ENCODE results near the gene ARID1B. TPM values are rescaled to one million over a fixed set of nuclear protein-coding genes. Genes with fewer than 3 reads are reported as not detected.

Gene ARID1B
- total RNA-seq, 1 donor from 2014 or later, result 16.3 TPM

DNA sequence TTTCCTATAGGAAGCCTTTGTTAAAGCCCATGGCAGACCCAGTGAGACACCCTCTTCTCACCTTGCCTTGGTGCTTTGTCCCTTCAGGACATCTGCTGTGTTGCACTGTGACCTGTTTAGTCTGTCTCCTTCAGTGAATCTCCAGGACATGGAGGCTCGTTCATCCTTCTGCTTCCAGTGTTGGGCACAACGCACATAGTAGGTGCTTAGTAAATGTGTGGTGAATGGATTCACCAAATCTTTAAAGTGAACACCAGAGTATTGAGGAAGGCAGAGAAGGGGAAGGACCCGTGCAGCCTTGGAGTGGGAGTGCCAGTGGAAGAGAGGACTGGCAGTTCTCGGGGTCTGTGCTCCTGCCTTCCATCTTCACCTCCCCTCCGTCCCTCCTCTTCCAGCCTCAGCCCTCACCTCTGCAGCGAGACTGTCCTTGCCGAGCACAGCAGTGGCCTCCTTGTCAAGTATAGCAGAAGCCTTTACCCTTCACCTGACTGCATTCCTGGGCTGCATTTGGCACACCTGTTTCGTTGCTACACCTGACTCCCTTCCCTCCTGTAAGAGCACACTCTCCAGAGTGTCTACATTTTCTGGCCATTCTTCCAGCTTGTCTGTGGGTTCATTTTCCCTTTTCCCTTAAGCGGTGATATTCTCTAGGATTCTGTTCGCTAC lies 49.2 kb downstream of the ARID1B start:
- H3K27me3 ChIP-seq (ENCODE audit: control insufficient read depth, insufficient read depth, low read length), result no peaks in the 10 kb centered on the region
- no peak for FAIRE-seq
- peaks cover 1% of the 10 kb centered on the region for H3K36me3 ChIP-seq (ENCODE audit: control insufficient read depth, insufficient read depth, low read length)
- H3K4me3 ChIP-seq (ENCODE audit: low read depth, low read length), result no peak overlapping the region
- TF ChIP-seq, protein P1, sequence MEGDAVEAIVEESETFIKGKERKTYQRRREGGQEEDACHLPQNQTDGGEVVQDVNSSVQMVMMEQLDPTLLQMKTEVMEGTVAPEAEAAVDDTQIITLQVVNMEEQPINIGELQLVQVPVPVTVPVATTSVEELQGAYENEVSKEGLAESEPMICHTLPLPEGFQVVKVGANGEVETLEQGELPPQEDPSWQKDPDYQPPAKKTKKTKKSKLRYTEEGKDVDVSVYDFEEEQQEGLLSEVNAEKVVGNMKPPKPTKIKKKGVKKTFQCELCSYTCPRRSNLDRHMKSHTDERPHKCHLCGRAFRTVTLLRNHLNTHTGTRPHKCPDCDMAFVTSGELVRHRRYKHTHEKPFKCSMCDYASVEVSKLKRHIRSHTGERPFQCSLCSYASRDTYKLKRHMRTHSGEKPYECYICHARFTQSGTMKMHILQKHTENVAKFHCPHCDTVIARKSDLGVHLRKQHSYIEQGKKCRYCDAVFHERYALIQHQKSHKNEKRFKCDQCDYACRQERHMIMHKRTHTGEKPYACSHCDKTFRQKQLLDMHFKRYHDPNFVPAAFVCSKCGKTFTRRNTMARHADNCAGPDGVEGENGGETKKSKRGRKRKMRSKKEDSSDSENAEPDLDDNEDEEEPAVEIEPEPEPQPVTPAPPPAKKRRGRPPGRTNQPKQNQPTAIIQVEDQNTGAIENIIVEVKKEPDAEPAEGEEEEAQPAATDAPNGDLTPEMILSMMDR (IDR thresholded peaks at IDR 0.05; ENCODE audit: insufficient read depth, low read length, severe bottlenecking), result no peak
- DNase-seq (ENCODE audit: low read depth), result no peak

DNA sequence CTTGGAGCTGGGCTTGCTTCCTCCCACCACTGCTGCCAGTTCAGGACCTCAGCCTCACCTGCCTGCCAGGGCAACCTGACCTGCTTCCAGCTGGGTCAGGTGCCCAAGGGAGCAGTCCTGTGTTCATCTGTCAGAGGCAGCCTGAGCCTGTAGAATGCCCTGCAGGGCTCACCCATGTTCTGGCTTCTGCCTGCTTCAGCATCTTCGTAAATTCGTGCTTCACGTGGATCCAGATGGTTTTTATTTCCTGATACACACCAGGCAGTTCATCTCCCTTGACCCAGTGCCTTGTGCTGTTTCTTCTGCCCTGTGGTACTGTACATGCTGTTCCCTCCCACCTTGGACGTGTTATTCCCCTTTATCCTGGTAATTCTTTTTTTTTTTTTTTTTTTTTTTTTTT lies 50.2 kb downstream of the ARID1B start:
- Histone ChIP-seq H3K4me3 (ENCODE audit: low read depth, low read length) (no peak overlapping the region), H3K36me3 (ENCODE audit: control insufficient read depth, insufficient read depth, low read length) (peaks cover 1% of the 10 kb centered on the region), H3K27me3 (ENCODE audit: control insufficient read depth, insufficient read depth, low read length) (no peaks in the 10 kb centered on the region)
- DNase-seq (ENCODE audit: low read depth) (no peak), FAIRE-seq (no peak)
- TF ChIP-seq, protein P1 (IDR thresholded peaks at IDR 0.05; ENCODE audit: insufficient read depth, low read length, severe bottlenecking), result no peak

DNA sequence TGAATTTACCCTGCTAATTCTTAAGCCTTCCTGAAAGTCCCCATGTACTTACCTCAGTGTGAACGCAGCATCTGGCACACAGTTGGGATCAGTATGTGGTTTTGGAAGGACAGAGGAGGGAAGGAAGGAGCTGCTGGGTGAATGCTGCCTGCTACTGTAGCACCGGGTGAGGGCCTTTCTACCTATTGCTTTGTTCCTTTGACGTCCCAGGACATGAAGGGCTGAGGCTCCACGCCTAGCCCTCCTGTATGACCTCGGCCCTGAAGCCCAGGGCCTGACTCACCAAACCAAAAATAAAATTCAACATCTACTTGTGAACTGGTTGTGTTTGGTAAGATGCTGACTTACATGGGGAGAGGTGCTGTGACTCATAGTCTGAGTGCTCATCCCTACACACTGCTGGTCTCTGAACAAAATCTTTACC lies 51.1 kb downstream of the ARID1B start:
- no peak overlapping the region for H3K4me3 ChIP-seq (ENCODE audit: low read depth, low read length)
- TF ChIP-seq, protein P1 (IDR thresholded peaks at IDR 0.05; ENCODE audit: insufficient read depth, low read length, severe bottlenecking), result no peak
- H3K36me3 ChIP-seq (ENCODE audit: control insufficient read depth, insufficient read depth, low read length), result peaks cover 1% of the 10 kb centered on the region
- DNase-seq (ENCODE audit: low read depth) (peak; percentile 91), FAIRE-seq (no peak)
- no peaks in the 10 kb centered on the region for H3K27me3 ChIP-seq (ENCODE audit: control insufficient read depth, insufficient read depth, low read length)

DNA sequence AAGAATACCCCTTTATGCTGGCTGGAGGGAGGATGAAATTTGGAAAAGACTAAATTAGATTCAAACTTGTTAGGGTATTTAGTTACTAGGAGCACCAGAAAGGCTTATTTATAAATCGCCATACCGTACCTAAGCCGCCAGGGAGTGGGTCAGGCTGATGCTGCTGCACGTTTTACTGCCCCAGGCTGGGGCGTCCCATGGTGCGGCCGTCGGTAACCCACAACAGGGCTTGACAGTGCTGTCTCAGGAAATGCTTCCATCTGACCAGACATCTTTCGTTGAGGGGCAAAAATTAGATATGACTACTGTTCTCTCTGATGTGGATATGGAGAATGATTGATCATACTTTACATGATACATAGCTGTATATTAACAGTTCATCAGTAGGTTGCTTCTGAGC lies 52.9 kb downstream of the ARID1B start:
- H3K4me3 ChIP-seq (ENCODE audit: low read depth, low read length), result no peak overlapping the region
- DNase-seq (ENCODE audit: low read depth), result no peak
- peaks cover 1% of the 10 kb centered on the region for H3K36me3 ChIP-seq (ENCODE audit: control insufficient read depth, insufficient read depth, low read length)
- H3K27me3 ChIP-seq (ENCODE audit: control insufficient read depth, insufficient read depth, low read length), result no peaks in the 10 kb centered on the region
- FAIRE-seq, result no peak
- TF ChIP-seq, protein P1 (IDR thresholded peaks at IDR 0.05; ENCODE audit: insufficient read depth, low read length, severe bottlenecking), result no peak

DNA sequence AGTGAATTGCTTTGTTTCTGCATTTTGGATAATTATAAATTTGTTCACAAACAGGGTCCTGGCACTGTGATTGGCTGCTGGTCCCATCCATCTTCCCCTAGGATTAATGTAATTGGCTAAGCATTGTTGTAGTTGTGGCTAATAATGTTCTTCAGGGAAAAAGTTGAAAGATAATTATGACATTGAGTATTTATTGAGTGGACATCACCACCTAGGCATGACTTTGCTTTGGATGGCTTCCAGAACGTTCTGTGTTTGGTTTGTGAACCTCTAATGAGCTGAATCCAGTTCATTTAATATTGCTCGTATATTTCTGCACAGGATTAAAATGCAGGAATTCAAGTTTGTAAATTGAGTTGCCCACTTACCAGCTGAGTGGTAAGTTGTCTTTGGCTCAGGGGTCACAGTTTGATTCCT lies 55.1 kb downstream of the ARID1B start:
- Histone ChIP-seq H3K4me3 (ENCODE audit: low read depth, low read length) (no peak overlapping the region), H3K27me3 (ENCODE audit: control insufficient read depth, insufficient read depth, low read length) (no peaks in the 10 kb centered on the region), H3K36me3 (ENCODE audit: control insufficient read depth, insufficient read depth, low read length) (peaks cover 1% of the 10 kb centered on the region)
- TF ChIP-seq, protein P1 (IDR thresholded peaks at IDR 0.05; ENCODE audit: insufficient read depth, low read length, severe bottlenecking), result no peak
- DNase-seq (ENCODE audit: low read depth), result peak; percentile 42
- FAIRE-seq, result no peak

DNA sequence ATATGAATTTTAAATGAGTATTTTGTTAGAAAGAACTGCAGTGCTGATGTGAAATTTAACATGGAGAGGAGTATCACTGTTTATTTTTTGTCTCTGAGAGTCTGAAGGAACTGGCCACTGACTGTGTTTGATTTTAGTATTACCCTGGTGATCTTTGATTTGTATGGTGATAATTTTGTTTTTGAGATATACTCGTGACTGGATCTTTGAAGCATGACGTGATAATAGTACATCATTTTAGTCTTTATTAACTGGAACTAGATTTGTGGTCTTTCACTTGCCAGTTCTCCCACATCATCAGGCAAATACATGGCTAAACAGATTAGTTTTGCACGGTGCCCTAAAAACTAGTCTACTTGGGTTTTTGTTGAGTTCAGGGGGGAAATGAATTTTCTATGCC lies 55.5 kb downstream of the ARID1B start:
- TF ChIP-seq, protein P1 (IDR thresholded peaks at IDR 0.05; ENCODE audit: insufficient read depth, low read length, severe bottlenecking), result no peak
- FAIRE-seq (no peak), DNase-seq (ENCODE audit: low read depth) (no peak)
- H3K27me3 ChIP-seq (ENCODE audit: control insufficient read depth, insufficient read depth, low read length), result no peaks in the 10 kb centered on the region
- H3K36me3 ChIP-seq (ENCODE audit: control insufficient read depth, insufficient read depth, low read length), result peaks cover 1% of the 10 kb centered on the region
- no peak overlapping the region for H3K4me3 ChIP-seq (ENCODE audit: low read depth, low read length)
